Endothelial cell of umbilical vein (primary cell): ENCODE measurements around the gene CCDC136. TPM values are rescaled to one million over a fixed set of nuclear protein-coding genes. Genes with fewer than 3 reads are reported as not detected.

Source experiments
- BruUV-seq: library from RNA; stranded (reverse); fragments of 400-500 nt; replicated peaks from 2 replicates; lab custom pipeline; 2021; lab: Mats Ljungman, UMichigan
- CTCF ChIA-PET: fragments of 300-600, 350-600 bp; sonication (Branson Sonifier 250); formaldehyde crosslinking; loops from one replicate; lab custom pipeline; 2021; ENCODE audit warnings: antibody characterized with exemption, inconsistent platforms; lab: Charles Lee
- POLR2A ChIA-PET: fragments of 300-600, 350-600 bp; sonication (Branson Sonifier 250); formaldehyde crosslinking; loops from one replicate; lab custom pipeline; 2021; ENCODE audit warnings: antibody characterized with exemption, inconsistent platforms; lab: Charles Lee
- DNase-seq: peaks from one replicate; pipeline ENCODE4 v3.0.0-alpha.2; 2011; ENCODE audit warnings: low read depth, low spot score
- FAIRE-seq: peaks from 2 replicates; lab custom pipeline; 2011; peaks lifted over from hg19 to GRCh38; lab: Jason Lieb, UNC
- H2AFZ ChIP-seq: 2 replicates; pipeline ENCODE4 v1.6.0; 2012; ENCODE audit warnings: low read depth, low read length, control low read depth, inconsistent platforms
- H3K27ac ChIP-seq: 2 replicates; pipeline ENCODE4 v1.5.1; 2011; ENCODE audit warnings: low read depth, mild to moderate bottlenecking, control low read depth, low read length, moderate library complexity; ENCODE audit not compliant: insufficient read depth
- H3K27me3 ChIP-seq, 2 experiments: 2 replicates each; pipeline versions ENCODE4 v1.6.0 to v1.6.1; 2011; ENCODE audit warnings: low read length in 2 of 2, mixed read lengths in 1 of 2; ENCODE audit not compliant: control insufficient read depth in 2 of 2, insufficient read depth in 2 of 2
- H3K36me3 ChIP-seq, 2 experiments: 2 replicates in 1 of 2; 3 replicates in 1 of 2; pipeline ENCODE4 v1.5.1; 2011; ENCODE audit warnings: low read length in 2 of 2, mild to moderate bottlenecking in 1 of 2, moderate library complexity in 1 of 2; ENCODE audit not compliant: control insufficient read depth in 2 of 2, insufficient read depth in 2 of 2; ENCODE audit errors: extremely low read depth in 1 of 2
- H3K4me1 ChIP-seq: 3 replicates; pipeline ENCODE4 v1.5.1; 2011; ENCODE audit warnings: mild to moderate bottlenecking, low read length; ENCODE audit not compliant: control insufficient read depth, insufficient read depth; ENCODE audit errors: extremely low read depth
- H3K4me2 ChIP-seq: 2 replicates; pipeline ENCODE4 v1.6.1; 2011; ENCODE audit warnings: low read length, control low read depth, mixed read lengths; ENCODE audit not compliant: insufficient read depth
- H3K4me3 ChIP-seq, 3 experiments: fragments of 200-600 bp in 1 of 3; sonication (generic), shearing (Covaris generic) in 1 of 3; replicated peaks in 1 of 3; 2 replicates each; pipeline ENCODE4 v1.5.1; 2011 to 2016; ENCODE audit warnings: control low read depth in 3 of 3, low read length in 3 of 3, mild to moderate bottlenecking in 2 of 3, inconsistent platforms in 1 of 3, low read depth in 1 of 3, moderate library complexity in 1 of 3; ENCODE audit not compliant: insufficient read depth in 1 of 3
- H3K79me2 ChIP-seq: 2 replicates; pipeline ENCODE4 v1.6.0; 2012; ENCODE audit warnings: low read length, inconsistent platforms; ENCODE audit not compliant: control insufficient read depth, insufficient read depth
- H3K9ac ChIP-seq: replicated peaks from 2 replicates; pipeline ENCODE3; 2011; ENCODE audit warnings: low read length, control low read depth; ENCODE audit not compliant: insufficient read depth; ENCODE audit errors: extremely low read depth
- H3K9me1 ChIP-seq: replicated peaks from 3 replicates; pipeline ENCODE4 v1.6.0; 2011; ENCODE audit warnings: mild to moderate bottlenecking, low read length; ENCODE audit not compliant: control insufficient read depth, insufficient read depth; ENCODE audit errors: extremely low read depth
- H3K9me3 ChIP-seq: replicated peaks from 2 replicates; pipeline ENCODE4 v1.5.1; 2012; ENCODE audit warnings: low read length, inconsistent platforms; ENCODE audit not compliant: control insufficient read depth, insufficient read depth
- H4K20me1 ChIP-seq: replicated peaks from 2 replicates; pipeline ENCODE3; 2011; ENCODE audit warnings: mild to moderate bottlenecking, low read length; ENCODE audit not compliant: control insufficient read depth, insufficient read depth; ENCODE audit errors: extremely low read depth
- EZH2 ChIP-seq: IDR thresholded peaks from 2 replicates; pipeline ENCODE4 v1.6.1; 2012; ENCODE audit warnings: borderline replicate concordance, low read depth, mild to moderate bottlenecking, moderate library complexity, low read length, inconsistent platforms; ENCODE audit not compliant: severe bottlenecking
- FOS ChIP-seq: IDR thresholded peaks from 2 replicates; pipeline ENCODE4 v1.6.1; 2011; ENCODE audit warnings: mild to moderate bottlenecking, low read length, moderate library complexity, borderline replicate concordance; ENCODE audit not compliant: insufficient read depth
- GATA2 ChIP-seq: IDR thresholded peaks from 2 replicates; pipeline ENCODE4 v1.7.0; 2011; ENCODE audit warnings: low read depth, mild to moderate bottlenecking, moderate library complexity, mixed read lengths, low read length; ENCODE audit not compliant: insufficient read length, insufficient read depth
- JUN ChIP-seq: IDR thresholded peaks from 2 replicates; pipeline ENCODE4 v1.6.1; 2011; ENCODE audit warnings: borderline replicate concordance, low read depth; ENCODE audit not compliant: insufficient read length, insufficient read depth
- MYC ChIP-seq: IDR thresholded peaks from one replicate; pipeline ENCODE4 v1.6.1; 2011; ENCODE audit warnings: mild to moderate bottlenecking, low read depth, low read length
- POLR2A ChIP-seq: IDR thresholded peaks from 2 replicates; pipeline ENCODE4 v1.6.1; 2012; ENCODE audit warnings: low read depth, mild to moderate bottlenecking, control low read depth, low read length
- POLR2AphosphoS5 ChIP-seq: IDR thresholded peaks from 2 replicates; pipeline ENCODE4 v1.6.1; 2012; ENCODE audit warnings: low read depth, mild to moderate bottlenecking, control low read depth, low read length, moderate library complexity; ENCODE audit not compliant: insufficient read depth
- dilution Hi-C: fragments of 300-500 bp; cut with MboI; formaldehyde crosslinking; loops from one replicate; pipeline ENCODE4 v1.15.0; 2019; ENCODE audit warnings: low sequenced_read_pairs; ENCODE audit not compliant: extremely low pct_ligation_motif_present
- intact Hi-C: fragments of 100-400 bp; cut with micrococcal nuclease; formaldehyde crosslinking; loops from one replicate; pipeline ENCODE4 v1.10.0; 2022
- polyA plus RNA-seq, 4 experiments: library from polyadenylated mRNA; depleted of rRNA in 3 of 4; stranded (reverse) in 3 of 4; unstranded in 1 of 4; fragments of >200 nt; gene quantifications; 2 replicates each; pipeline versions ENCODE4 v1.2.1 to v1.2.3, GENCODE V29; 2011 to 2012; ENCODE audit warnings: missing spikeins in 1 of 4
- total RNA-seq: library from RNA; stranded (reverse); gene quantifications from 2 replicates; pipeline ENCODE4 v1.2.3, GENCODE V29; 2021
- TF ChIP-seq, protein P1 (sequence below): IDR thresholded peaks from 2 replicates; pipeline ENCODE4 v1.6.1; 2011; ENCODE audit not compliant: insufficient read depth, insufficient read length
- TF ChIP-seq, protein P2 (sequence below), 2 donors: IDR thresholded peaks; 1 replicate in 1 of 2; 2 replicates in 1 of 2; pipeline ENCODE4 v1.5.1; 2011; ENCODE audit warnings: low read length in 2 of 2, mild to moderate bottlenecking in 2 of 2, moderate library complexity in 2 of 2, control low read depth in 1 of 2, inconsistent platforms in 1 of 2, low read depth in 1 of 2; ENCODE audit not compliant: insufficient read depth in 1 of 2; ENCODE audit errors: extremely low read depth in 1 of 2

CCDC136 gene
- total and polyA plus RNA-seq, 2 donors (not counting 3 experiments of a cell fraction or from before 2014, with no cell fraction given): 1.8 to 3.3 TPM

DNA sequence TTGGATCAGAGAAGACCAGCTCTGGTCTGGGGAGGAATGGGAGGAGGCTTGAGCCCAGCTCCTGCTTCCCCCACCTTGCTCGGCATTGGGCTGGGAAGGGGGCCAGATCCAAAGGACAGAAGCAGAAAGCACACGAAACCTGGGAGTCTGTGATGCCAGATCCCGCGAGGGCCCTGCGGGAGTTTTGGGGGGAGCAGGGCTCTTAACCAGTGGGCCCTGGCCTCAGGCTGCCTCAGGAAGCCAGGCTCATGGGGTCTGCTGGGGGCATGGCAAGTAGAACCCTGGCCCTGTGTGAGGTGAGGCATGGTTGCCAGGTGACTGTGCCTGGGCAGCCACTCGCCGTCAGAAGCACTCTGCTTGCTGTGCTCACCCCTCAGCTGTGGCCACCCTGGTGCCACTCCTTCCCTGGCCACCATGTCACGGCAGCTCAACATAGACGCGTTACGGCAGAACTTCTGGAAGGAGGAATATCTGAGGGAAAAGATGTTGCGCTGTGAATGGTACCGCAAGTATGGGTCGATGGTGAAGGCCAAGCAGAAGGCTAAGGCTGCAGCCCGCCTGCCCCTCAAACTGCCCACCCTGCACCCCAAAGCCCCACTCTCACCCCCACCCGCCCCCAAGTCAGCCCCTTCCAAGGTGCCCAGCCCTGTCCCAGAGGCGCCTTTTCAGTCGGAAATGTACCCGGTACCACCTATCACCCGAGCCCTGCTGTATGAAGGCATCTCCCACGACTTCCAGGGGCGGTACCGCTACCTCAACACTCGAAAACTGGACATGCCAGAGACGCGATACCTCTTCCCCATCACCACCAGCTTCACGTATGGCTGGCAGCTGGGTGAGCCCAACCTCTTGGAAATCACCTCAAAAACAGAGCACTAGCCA, 74.5 kb downstream of the CCDC136 start:
- FAIRE-seq: no peak
- BruUV-seq: no TSS peak
- no peak for TF ChIP-seq EZH2
- no peak for TF ChIP-seq FOS
- TF ChIP-seq POLR2A: no peak
- TF ChIP-seq, protein P1, sequence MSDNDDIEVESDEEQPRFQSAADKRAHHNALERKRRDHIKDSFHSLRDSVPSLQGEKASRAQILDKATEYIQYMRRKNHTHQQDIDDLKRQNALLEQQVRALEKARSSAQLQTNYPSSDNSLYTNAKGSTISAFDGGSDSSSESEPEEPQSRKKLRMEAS: no peak
- TF ChIP-seq, protein P2, sequence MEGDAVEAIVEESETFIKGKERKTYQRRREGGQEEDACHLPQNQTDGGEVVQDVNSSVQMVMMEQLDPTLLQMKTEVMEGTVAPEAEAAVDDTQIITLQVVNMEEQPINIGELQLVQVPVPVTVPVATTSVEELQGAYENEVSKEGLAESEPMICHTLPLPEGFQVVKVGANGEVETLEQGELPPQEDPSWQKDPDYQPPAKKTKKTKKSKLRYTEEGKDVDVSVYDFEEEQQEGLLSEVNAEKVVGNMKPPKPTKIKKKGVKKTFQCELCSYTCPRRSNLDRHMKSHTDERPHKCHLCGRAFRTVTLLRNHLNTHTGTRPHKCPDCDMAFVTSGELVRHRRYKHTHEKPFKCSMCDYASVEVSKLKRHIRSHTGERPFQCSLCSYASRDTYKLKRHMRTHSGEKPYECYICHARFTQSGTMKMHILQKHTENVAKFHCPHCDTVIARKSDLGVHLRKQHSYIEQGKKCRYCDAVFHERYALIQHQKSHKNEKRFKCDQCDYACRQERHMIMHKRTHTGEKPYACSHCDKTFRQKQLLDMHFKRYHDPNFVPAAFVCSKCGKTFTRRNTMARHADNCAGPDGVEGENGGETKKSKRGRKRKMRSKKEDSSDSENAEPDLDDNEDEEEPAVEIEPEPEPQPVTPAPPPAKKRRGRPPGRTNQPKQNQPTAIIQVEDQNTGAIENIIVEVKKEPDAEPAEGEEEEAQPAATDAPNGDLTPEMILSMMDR (IDR thresholded peaks at IDR 0.05; ENCODE audit: extremely low read depth in 1 of 2, insufficient read depth in 1 of 2, low read depth in 1 of 2, low read length in 2 of 2): no peak
- TF ChIP-seq POLR2AphosphoS5: no peak
- TF ChIP-seq GATA2: no peak
- TF ChIP-seq JUN: no peak
- TF ChIP-seq MYC: no peak
- dilution Hi-C loops (no loop called here), intact Hi-C loops (no loop called here)
- Histone ChIP-seq H4K20me1 (no peaks in the 10 kb centered on the region), H3K4me1 (peaks cover 11% of the 10 kb centered on the region), H3K36me3 (peaks cover 0 to 14% of the 10 kb centered on the region in 2 experiments), H2AFZ (no peak overlapping the region), H3K27ac (no peak overlapping the region), H3K9me3 (no peaks in the 10 kb centered on the region), H3K4me2 (no peak overlapping the region), H3K9ac (no peak overlapping the region), H3K4me3 (no peak overlapping the region), H3K9me1 (no peaks in the 10 kb centered on the region), H3K79me2 (peaks cover 10% of the 10 kb centered on the region), H3K27me3 (peaks cover 0 to 2% of the 10 kb centered on the region in 2 experiments)
- CTCF ChIA-PET: no interaction called here
- DNase-seq: no peak
- POLR2A ChIA-PET: no interaction called here
